ENCODE results near the gene TNFAIP3.

- TF ChIP-seq EP300 (IDR thresholded peaks at IDR 0.05) (no peak), CTCF (IDR thresholded peaks at IDR 0.05) (no peak)
Observed at GRCh38 chr6:137871291-137871690, 4.2 kb downstream of the TNFAIP3 start.

Measured in tibial nerve (tissue), 4 donors.